Ecto neural progenitor cell (in vitro differentiated cells): ENCODE results near the gene RELCH.

Source experiments
- DNase-seq: peaks from one replicate; pipeline ENCODE4 v3.0.0-alpha.2; 2018; ENCODE audit warnings: low spot score

RELCH gene

DNA sequence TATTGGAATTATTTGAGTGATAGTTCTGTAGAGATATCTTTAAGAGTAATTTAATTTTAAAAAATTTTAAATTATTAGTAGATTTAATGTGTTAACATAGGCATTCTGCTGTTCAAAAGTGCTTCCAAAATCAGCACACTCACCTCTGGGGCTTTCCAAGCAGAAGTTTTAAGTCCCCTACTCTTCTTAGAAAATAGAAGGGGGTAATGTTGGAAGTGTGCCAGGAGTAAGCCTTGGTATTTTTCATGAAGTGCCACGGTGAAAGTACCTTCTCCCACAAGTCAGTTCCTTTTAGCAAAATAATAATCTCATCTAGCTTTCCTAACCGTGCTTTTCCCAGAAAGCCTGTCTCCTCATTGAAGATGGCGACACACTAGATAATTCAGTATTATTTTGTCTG, 134.1 kb downstream of the RELCH start:
- DNase-seq: no peak

DNA sequence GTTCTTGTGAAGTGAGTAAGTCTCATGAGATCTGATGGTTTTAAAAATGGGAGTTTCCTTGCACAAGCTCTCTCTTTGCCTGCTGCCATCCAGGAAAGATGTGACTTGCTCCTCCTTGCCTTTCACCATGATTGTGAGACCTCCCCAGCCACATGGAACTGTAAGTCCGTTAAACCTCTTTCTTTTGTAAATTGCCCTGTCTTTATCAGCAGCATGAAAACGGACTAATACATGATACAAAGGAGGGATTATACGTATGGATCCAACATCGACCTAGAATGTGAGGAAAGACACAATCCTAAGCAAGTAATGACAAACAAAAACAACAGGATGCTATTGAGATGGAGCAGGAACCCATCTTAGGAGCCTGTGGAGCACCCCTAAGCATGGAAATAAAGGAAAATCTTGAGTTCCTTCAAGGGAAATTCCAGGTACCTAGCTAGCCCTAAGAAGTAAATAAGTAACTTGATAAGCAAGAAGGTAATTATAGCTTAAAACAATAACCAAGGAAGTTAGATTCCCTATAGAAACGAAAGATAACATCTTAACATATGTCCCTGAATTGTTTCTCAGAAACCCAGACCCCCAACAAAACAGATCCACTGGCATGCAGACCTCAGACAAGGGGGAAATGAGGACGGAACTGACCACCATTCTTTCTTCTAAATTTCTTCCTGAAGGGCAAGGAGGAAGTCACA, 136.6 kb downstream of the RELCH start:
- no peak for DNase-seq

DNA sequence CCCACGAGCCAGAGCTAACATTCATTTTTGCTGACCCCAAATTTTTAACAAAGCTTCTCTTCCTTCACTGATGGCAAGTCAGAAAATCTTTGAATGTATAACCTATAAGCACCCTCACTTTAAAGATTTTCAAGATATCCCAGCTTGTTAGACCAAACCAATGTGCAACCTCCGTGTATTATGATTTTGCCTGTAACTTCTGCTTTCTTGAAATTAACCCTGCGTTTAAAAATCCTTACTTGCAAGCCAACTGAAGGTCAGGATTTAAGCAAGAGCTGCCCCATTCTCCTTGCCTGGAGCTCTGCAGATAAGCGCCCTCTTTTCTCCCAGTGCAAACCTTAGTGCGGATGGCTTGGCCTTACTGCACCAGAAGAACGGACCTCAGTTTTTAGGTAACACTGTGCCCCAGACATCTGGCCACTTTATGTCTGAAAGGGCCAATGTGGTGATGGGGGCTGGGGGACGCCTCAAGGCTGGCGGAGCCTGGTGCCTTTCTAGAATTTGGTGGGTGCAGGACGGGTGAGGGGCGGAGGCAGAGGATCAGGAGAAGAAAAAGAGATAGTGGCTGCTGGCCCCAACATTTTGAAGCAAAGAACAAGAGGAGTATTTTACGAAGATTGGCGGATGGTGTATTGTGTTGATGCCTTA, 137.2 kb downstream of the RELCH start:
- DNase-seq: no peak

- peak; percentile 80 for DNase-seq
Measured at GRCh38 chr18:62324917-62325805, 138.1 kb downstream of the RELCH start, which contains the start of gene TNFRSF11A. TSS of gene TNFRSF11A (plus strand) at chr18:62325310. CDS start at chr18:62325353, 43 bp downstream.

- peak; percentile 54 for DNase-seq
Measured at GRCh38 chr18:62325806-62326645, 139.0 kb downstream of the RELCH start.

DNA sequence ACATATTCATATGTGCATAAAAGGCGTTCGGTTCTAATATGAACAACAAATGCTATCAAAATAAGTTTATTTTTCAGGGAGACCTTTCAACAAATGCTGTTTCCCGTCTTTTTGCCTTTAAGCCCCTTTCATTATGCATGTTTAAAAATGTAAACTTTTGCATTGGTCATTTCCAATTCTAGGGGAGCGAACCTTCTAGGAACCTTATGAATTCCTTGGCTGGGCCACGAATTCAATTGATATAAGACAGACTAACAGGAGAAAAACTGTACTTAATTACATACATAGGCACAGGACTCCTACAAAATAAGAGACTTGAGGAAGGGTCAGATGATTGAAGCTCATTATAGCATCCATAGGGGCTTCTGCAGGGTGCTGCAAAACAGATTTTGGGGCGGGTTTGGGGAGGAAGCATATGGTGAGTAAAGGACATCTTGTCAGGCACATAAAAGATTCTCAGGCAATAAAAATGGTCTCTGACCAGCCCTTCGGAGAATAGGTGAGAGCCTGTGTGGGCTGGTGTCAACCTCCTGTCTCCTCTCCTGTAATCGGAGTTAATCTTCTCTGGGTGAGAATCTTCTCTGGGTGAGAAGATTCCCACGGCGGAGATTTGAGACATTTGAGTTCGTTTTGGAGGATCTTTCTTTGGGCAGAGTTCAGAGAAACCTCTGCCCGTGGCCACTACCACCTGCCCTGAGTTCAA, 139.7 kb downstream of the RELCH start:
- DNase-seq: no peak

DNA sequence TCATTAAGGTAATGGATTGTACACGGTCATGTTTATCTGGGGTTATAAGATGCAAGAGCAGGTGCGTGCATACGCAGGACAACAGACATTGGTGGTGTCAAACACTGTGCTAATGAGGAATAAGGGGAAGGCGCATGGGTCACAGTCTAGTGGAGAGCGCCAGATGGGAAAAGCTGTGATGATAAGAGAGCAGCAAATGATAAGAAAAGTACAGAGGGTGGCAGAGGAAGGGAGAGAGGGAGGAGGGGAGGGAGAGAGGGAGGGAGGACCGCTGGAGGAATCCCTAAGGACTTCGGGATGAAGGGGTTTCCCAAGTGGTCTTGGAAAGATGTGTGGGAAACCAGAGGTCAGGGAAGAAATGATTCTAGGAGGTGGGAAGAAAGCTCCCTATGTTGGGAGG, 140.9 kb downstream of the RELCH start:
- no peak for DNase-seq

DNA sequence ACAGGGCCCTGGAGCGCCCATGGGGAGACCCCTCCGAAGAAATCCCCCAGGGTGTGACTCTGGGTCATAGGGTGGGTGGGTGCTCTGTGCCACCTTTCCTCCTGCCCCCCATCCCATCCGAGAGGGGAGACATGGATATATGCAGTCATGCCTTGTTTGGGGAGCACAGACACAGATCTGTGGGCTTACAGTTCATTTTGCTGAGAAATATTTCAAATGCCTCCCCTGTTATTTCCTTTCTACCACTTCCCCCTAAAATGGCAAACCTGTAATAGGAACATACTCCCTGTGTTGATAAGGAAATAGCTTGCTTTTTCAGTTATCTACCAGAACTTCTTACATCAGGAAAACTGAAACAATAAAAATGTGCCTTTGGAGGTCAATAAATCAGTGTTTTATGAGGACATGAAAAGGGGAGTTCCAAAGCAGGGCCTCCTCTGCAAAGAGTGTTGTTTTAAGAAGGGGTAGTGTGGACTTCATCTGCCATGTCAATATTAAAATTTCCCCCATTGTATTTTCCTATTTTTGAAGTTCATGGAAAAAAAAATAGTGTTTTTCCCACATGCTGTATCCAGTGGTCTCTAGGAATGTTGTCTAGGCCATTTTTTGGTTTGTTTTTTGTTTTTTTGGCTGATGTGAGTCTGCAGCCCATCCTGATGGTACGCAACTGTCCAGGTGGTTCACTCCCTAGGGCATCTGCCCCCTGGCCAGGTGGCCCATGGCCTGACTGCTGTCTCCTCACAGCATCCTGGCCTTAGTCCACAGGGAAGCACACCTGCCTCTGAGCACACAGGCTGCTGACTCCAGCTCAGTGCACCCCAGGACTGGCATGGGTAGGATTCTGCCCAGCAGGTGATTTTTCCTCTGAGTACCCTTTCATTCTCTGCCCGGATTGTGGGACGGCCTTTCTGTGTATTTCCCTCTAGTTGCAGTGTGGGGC, 141.8 kb downstream of the RELCH start:
- DNase-seq: no peak

GRCh38 chr18:62329691-62330454, 142.8 kb downstream of the RELCH start:
- DNase-seq: no peak

GRCh38 chr18:62330650-62331049, 143.6 kb downstream of the RELCH start:
- no peak for DNase-seq

- DNase-seq: no peak
Measured at GRCh38 chr18:62331581-62332356, 144.7 kb downstream of the RELCH start.

DNA sequence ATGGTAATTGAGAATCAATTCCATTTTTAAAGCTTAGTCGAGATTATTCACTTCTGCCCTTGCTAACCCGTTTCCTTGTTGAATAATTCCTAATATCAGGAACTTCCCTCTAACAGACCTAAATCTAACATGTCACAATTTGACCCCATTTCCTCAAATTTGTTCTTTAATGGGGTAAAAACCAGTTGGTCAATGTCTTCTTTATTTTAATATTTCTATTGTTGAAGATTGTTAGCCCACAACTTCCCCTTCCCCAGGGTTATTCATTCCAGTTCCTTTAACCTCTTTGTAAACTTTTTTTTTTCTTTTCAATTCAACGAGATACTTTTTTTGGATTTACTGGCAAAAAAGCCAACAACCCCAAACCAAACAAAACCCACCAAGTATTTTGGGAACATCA, 145.4 kb downstream of the RELCH start:
- DNase-seq: no peak

- no peak for DNase-seq
Measured at GRCh38 chr18:62332964-62333695, 146.1 kb downstream of the RELCH start.

DNA sequence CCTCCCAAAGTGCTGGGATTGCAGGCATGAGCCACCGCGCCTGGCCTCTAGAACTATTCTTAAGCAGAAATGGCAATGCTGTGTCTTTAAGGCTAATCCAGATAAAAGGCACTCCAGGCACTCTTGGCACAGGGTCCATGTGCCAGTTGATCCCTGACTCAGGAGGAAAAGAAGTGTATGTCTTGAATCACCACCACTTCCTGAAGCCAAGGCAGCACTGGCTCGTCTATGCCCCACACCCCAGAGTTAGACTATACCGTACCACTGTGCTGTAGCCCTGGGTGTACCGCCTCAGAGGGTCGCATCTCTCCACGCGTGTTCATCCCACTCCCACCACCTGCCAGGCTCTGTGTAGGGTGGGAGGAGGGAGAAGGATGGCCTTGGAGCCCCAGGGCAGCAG, 147.1 kb downstream of the RELCH start:
- no peak for DNase-seq

DNA sequence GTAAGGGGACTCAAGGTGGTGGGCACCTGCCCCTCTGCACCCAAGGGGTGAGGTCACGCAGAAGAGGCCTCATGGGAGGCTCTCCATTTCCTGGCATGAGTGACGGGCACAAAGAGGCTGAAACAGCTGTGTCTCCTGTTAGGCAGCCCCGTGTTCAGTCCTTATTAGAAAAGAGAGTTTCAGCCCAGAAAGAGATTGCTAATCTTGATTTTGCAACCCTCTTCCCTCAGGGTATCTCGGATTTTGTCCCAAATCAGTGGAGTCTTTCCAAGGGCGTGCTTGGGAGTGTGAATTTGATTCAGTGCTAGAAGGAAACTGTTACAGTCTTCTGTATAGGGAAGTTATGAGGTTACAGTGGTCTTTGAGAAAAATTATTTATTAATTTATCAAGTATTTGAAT, 148.4 kb downstream of the RELCH start:
- DNase-seq: no peak

DNA sequence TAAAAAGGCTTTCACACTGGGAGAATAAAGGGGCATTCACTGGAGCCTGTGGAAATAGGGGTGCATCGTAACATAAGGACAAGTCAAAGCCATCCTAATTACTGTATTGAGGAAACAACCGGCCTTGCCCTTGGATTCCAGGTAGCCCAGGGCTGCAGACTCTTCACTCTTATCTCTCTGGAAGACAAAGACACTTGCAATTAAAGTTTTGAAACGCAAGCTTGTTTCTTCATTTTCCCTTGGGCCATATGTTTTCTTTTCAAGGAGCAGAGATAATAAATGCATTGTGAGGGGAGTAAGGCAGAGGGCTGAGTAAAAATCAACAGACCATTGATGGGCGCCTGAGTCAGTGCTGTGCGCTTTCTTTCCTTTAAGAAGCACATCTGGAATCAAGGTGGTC, 149.6 kb downstream of the RELCH start:
- DNase-seq: no peak

GRCh38 chr18:62337336-62337735, 150.3 kb downstream of the RELCH start:
- no peak for DNase-seq
